ENCODE measurements around the gene CNPY3. TPM values are rescaled to one million over a fixed set of nuclear protein-coding genes. Genes with fewer than 3 reads are reported as not detected.

The CNPY3 gene
- total RNA-seq, 1 donor from 2014 or later = 38.0 TPM

DNA sequence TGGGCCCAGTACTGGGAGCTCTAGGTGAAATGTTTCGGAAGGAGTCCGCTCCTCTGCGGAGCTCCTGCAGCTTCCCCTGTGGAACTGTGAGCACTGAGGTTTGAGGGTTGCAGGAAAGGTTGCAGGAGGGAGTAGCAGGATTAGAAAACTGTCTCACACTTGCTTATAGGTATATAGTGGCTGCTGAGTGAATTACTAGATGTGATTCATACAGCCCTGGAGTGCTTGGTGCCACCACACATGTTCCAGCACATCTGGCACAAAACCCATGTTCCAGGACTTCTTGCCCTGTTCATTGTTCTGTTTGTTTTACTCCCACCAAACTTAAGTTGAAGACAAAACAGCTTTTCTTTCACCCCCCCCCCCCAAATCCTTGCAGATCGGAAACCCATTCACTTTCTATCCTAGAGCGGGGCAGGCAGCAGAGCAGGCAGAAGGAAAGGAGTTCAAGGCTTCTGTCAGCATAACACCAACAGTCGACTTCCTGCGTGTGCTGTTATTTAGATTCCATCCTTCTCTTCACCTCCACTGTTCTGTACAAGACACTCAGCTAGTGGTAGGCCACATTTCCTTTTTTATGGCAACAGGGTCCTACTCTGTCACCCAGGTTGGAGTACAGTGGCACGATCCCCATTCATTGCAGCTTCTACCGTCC, 50.4 kb downstream of the CNPY3 start:
- Mint-ChIP-seq H3K4me3 (peak overlapping the region; percentile 89), H3K4me1 (peaks cover 26% of the 10 kb centered on the region), H3K36me3 (peaks cover 2% of the 10 kb centered on the region), H3K9me3 (no peaks in the 10 kb centered on the region), H3K27ac (peak overlapping the region; percentile 97), H3K27me3 (ENCODE audit: insufficient read depth, low read depth) (peaks cover 4% of the 10 kb centered on the region)
- no peak for TF ChIP-seq EZH2 (IDR thresholded peaks at IDR 0.05)
- TF ChIP-seq EZH2phosphoT487 (IDR thresholded peaks at IDR 0.05) = no peak
- TF ChIP-seq, protein P1, sequence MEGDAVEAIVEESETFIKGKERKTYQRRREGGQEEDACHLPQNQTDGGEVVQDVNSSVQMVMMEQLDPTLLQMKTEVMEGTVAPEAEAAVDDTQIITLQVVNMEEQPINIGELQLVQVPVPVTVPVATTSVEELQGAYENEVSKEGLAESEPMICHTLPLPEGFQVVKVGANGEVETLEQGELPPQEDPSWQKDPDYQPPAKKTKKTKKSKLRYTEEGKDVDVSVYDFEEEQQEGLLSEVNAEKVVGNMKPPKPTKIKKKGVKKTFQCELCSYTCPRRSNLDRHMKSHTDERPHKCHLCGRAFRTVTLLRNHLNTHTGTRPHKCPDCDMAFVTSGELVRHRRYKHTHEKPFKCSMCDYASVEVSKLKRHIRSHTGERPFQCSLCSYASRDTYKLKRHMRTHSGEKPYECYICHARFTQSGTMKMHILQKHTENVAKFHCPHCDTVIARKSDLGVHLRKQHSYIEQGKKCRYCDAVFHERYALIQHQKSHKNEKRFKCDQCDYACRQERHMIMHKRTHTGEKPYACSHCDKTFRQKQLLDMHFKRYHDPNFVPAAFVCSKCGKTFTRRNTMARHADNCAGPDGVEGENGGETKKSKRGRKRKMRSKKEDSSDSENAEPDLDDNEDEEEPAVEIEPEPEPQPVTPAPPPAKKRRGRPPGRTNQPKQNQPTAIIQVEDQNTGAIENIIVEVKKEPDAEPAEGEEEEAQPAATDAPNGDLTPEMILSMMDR (IDR thresholded peaks at IDR 0.05) = no peak
- no peak overlapping the region for H3K9ac ChIP-seq
- H3K4me3 ChIP-seq = peak overlapping the region; percentile 99
- H3K9me3 ChIP-seq (ENCODE audit: low read depth) = no peaks in the 10 kb centered on the region
- peaks cover 12% of the 10 kb centered on the region for H3K79me2 ChIP-seq (ENCODE audit: low read depth)
- H3K27ac ChIP-seq = no peak overlapping the region
- peaks cover 18% of the 10 kb centered on the region for H3F3A ChIP-seq (ENCODE audit: low read depth)
- H4K20me1 ChIP-seq (ENCODE audit: low read depth) = peaks cover 4% of the 10 kb centered on the region
- peak overlapping the region; percentile 61 for H2AFZ ChIP-seq (replicated peaks)
- no peak for DNase-seq (ENCODE audit: low spot score)
- no peaks in the 10 kb centered on the region for H3K27me3 ChIP-seq
- peaks cover 9% of the 10 kb centered on the region for H3K4me1 ChIP-seq
- no peaks in the 10 kb centered on the region for H3K36me3 ChIP-seq
- H3K4me2 ChIP-seq = peak overlapping the region; percentile 100

DNA sequence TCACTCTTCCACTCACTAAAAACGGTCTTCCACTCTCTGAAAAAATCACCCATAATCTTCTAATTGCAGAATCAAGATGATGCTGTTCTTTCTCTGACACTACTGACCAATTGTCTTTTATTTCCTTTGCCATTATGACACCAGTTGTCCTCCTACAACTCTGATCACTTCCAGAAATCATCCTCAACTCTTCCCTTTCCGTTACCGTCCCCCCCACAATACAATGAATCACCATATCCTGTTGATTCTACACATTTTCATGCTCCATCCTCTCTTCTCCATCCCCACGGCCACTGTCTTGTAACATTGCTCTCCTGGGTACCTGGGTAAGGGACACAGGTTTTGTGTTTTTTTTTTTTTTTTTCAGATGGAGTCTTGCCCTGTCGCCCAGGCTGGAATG, 52.6 kb downstream of the CNPY3 start:
- H2AFZ ChIP-seq (replicated peaks) = no peak overlapping the region
- H3K4me1 ChIP-seq = peaks cover 18% of the 10 kb centered on the region
- H3F3A ChIP-seq (ENCODE audit: low read depth) = peaks cover 18% of the 10 kb centered on the region
- H4K20me1 ChIP-seq (ENCODE audit: low read depth) = peaks cover 22% of the 10 kb centered on the region
- H3K4me3 ChIP-seq = no peak overlapping the region
- Mint-ChIP-seq H3K9me3 (no peaks in the 10 kb centered on the region), H3K27me3 (ENCODE audit: insufficient read depth, low read depth) (peaks cover 4% of the 10 kb centered on the region), H3K36me3 (peaks cover 1% of the 10 kb centered on the region), H3K4me1 (peaks cover 40% of the 10 kb centered on the region), H3K4me3 (peak overlapping the region; percentile 4), H3K27ac (no peak overlapping the region)
- H3K79me2 ChIP-seq (ENCODE audit: low read depth) = peaks cover 34% of the 10 kb centered on the region
- H3K4me2 ChIP-seq = no peak overlapping the region
- no peaks in the 10 kb centered on the region for H3K27me3 ChIP-seq
- no peaks in the 10 kb centered on the region for H3K9me3 ChIP-seq (ENCODE audit: low read depth)
- no peak overlapping the region for H3K9ac ChIP-seq
- TF ChIP-seq, protein P1 (IDR thresholded peaks at IDR 0.05) = no peak
- TF ChIP-seq EZH2phosphoT487 (IDR thresholded peaks at IDR 0.05) (no peak), EZH2 (IDR thresholded peaks at IDR 0.05) (no peak)
- no peak for DNase-seq (ENCODE audit: low spot score)
- no peak overlapping the region for H3K27ac ChIP-seq
- H3K36me3 ChIP-seq = no peaks in the 10 kb centered on the region

DNA sequence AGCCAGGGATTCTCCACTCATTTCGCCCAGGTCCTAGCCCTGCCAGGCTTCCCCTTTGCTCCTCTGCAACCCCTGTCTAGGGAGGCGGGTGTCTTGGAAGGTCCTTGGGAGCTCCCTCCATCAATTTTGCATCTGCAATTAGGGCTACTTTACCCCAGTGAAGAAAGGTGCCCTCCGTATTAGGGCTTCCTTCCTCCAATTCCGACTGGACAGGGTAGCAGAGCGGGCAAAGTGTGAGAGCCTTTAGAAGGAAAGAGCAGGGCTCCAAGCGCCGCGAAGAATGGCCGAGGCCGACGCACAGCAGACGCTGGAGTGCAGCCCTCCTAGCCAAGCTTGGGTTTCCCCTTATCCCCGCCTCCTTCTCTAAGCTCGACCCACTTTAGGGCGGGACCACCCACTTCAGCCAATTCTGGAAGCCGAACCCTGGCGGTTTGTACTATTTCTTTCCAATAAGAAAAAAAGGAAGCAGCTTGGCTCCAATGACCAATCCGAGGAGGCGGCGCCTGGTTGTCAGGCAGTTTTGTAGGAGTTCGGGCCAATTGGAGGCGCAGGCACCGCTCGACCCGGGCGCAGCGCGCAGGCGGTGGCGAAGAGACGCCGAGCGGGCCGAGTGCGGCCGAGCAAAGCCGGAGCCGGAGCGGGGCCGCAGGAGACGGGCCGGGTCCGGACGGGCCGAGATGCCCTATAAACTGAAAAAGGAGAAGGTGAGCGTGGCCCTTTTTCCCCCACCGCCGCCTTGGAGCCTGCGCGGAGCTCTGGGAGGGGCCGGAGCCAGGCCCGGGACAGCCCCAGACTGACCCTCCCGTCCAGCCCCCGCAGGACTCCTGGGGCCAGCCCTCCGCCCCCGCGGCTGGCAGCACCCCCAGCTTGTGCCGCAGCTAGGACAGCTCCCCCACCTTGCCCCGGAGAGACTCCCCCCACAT, 55.0 kb downstream of the CNPY3 start, which contains the start of gene PPP2R5D:
Gene PPP2R5D, plus strand, starts transcription at position 570 of the 923 bp plus-strand sequence. Its CDS starts 108 bp downstream, at position 678.
- peaks cover 13% of the 10 kb centered on the region for H3K4me1 ChIP-seq
- peaks cover 17% of the 10 kb centered on the region for H3F3A ChIP-seq (ENCODE audit: low read depth)
- peak within 1 kb of the TSS; percentile 84 for H3K4me3 ChIP-seq
- H2AFZ ChIP-seq (replicated peaks) = peak within 1 kb of the TSS; percentile 77
- Mint-ChIP-seq H3K9me3 (no peaks in the 10 kb centered on the region), H3K4me3 (peak within 1 kb of the TSS; percentile 93), H3K27me3 (ENCODE audit: insufficient read depth, low read depth) (no peaks in the 10 kb centered on the region), H3K36me3 (peaks cover 6% of the 10 kb centered on the region), H3K4me1 (peaks cover 46% of the 10 kb centered on the region), H3K27ac (peak within 1 kb of the TSS; percentile 91)
- DNase-seq (ENCODE audit: low spot score) = peak; percentile 99
- H3K79me2 ChIP-seq (ENCODE audit: low read depth) = peaks cover 30% of the 10 kb centered on the region
- peaks cover 34% of the 10 kb centered on the region for H4K20me1 ChIP-seq (ENCODE audit: low read depth)
- H3K9me3 ChIP-seq (ENCODE audit: low read depth) = no peaks in the 10 kb centered on the region
- peak within 1 kb of the TSS; percentile 95 for H3K4me2 ChIP-seq
- H3K9ac ChIP-seq = peak within 1 kb of the TSS; percentile 81
- H3K36me3 ChIP-seq = no peaks in the 10 kb centered on the region
- H3K27ac ChIP-seq = peak within 1 kb of the TSS; percentile 81
- TF ChIP-seq, protein P1 (IDR thresholded peaks at IDR 0.05) = no peak
- no peak for TF ChIP-seq EZH2 (IDR thresholded peaks at IDR 0.05)
- TF ChIP-seq EZH2phosphoT487 (IDR thresholded peaks at IDR 0.05) = no peak
- H3K27me3 ChIP-seq = no peaks in the 10 kb centered on the region

All from neural progenitor cell (in vitro differentiated cells).